GM20431 (cell line): ENCODE data around the gene PIM3.

Experiments used
- in situ Hi-C: fragments of 300-500 bp; cut with MseI, MboI; formaldehyde crosslinking; loops from one replicate; pipeline ENCODE4 v1.15.0; 2020; ENCODE audit warnings: low sequenced_read_pairs; ENCODE audit not compliant: unreplicated experiment

Gene PIM3

DNA sequence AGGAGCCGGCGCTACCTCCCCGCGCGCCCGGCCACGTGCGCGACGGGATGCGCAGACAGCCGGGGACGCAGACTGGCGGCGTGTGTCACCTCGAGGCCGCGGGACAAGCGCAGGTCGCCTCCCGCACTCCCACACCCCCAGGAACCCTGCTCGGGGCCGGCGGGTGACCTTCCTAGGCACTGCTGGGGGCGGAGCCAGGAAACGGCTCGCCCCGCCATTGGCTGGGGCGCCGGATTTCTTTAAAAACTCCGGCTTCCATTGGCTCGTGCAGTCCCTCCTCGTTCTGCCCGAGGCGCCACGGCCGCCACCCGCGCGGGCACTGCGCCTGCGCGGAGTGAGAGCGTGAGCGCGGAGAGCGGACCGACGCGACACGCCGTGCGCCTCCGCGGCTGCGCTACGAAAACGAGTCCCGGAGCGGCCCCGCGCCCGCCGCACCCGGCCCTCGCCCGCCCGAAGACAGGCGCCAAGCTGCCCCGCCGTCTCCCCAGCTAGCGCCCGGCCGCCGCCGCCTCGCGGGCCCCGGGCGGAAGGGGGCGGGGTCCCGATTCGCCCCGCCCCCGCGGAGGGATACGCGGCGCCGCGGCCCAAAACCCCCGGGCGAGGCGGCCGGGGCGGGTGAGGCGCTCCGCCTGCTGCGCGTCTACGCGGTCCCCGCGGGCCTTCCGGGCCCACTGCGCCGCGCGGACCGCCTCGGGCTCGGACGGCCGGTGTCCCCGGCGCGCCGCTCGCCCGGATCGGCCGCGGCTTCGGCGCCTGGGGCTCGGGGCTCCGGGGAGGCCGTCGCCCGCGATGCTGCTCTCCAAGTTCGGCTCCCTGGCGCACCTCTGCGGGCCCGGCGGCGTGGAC is at the start of gene PIM3:
Gene PIM3 (plus strand): TSS at position 614 of the 846 bp plus-strand sequence. CDS start 176 bp downstream, at position 790.
- in situ Hi-C loops: no loop called here

DNA sequence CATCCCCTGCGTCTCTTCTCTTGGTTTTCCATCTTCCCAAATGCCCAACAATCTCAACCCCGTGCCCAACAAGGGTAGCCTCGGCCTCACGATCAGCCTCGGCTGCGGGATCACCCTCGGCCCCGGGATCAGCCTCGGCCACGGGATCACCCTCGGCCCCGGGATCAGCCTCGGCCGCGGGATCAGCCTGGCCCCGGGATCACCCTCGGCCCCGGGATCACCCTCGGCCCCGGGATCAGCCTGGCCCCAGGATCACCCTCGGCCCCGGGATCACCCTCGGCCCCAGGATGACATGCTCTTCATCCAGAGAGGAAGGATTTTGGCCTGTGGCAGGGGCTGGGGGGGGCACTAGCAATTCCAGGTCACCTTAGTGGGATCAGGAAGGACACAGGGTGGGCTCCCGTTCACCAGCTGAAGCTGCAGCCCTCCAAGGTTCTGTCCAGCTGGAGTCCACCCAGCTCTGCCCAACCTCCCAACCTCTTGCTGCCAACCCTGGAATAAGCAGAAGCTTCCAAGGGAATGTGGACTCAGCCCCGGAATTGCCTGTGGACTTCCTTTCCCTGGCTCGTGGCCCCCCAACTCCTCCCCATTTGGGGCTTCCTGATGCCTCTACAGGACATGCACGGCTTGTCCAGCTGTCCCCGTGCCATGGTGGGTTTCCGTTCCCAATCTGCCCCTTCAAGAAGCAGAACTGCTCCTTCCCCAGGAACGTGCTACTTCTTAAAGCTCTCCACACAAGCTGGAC is 48.5 kb upstream of the PIM3 start:
- in situ Hi-C loops: no loop called here

DNA sequence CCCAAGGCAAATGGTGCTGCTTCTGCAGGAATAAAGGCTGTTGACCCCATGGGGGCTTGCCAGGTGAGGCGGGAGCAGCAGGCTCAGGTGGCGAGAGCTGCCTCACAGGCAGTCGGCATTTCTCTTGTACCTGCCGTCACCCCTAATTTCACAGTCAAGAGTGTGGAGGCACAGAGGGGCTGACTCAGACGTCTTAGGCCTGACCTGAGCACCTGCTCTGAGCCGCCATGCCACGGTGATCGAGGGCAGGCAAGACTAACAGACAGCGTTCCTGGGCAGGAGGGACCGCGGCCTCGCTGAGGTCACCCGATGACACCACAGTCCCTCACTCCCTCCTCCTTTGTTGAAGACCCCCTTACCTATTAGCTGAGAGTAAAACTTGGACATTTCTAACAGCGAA is 47.5 kb upstream of the PIM3 start:
- in situ Hi-C loops: no loop called here

DNA sequence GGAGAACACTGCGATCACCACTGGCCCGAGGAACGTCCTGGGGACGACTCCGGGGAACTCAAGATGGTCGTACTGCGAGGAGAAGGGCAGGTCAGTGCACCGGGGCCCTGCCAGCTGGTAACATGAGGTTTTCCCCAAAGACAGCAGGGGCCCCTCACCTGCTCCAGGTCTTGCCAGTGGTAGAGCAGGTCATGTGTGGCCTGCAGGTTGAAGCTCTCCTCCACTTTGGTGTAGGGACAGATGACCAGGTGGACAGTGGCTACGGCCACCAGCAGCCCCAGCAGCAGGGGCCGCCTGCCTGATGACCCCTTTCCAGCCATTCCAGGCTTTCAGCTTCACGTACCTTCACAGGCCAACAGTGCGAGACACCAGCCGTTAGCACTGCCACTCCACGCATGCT is 47.1 kb upstream of the PIM3 start:
- in situ Hi-C loops: no loop called here

DNA sequence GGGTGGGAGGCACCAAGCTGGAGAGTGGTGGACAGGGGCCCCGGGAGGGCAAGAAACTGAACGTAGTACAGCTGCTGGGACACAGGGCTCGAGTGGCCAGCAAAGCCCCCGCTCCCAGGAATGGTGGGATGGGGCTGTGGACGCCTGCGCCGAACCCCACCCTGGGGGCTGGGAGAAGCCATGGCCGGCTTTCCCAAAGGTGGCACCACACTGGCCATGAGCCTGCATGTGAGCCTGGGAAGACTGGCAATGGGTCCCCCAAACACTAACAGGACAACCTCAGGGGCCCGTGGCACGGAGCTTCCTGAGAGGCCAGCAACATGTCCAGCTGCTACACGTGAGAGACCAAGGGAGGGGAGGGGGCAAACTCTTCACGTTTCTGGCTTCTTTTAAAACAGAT is 46.3 kb upstream of the PIM3 start:
- in situ Hi-C loops: no loop called here

DNA sequence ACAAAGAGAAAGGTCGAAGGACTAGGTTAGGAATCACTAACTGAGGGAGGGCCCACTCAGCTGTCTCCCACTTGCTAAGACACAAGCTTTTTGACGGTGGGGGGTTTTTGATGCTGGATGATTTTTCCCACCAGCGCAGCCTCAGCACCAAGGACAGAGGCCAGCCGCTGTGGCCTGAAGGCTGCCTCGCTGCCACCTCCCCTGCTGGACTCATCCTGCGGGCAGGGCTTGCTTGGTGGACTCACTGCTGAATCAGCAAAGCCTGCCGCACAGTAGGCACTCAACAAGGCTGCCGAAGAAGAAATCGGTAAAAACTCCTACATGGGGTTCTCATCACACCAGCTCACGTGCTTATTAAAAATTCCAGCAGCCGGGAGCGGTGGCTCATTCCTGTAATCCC is 45.0 kb upstream of the PIM3 start:
- in situ Hi-C loops: no loop called here

DNA sequence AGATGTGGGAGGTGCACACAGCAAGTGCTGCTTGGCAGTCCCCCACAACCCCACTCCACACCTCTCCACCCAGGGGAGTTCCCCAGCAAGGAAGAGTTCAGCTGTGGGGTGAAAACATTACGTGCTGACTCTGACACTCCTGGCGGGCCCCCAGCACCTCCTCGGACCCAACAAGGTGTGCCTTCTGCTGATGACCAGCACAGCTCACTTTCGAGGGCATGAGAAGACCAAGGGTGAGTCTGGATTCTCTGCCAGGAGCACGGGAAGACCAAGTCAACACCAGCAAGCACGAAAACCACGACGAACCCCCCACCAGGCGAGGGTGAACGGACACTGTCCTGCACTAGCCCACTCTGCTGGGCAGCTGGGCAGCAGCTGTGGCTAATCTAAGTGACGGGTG is 43.7 kb upstream of the PIM3 start:
- in situ Hi-C loops: no loop called here

DNA sequence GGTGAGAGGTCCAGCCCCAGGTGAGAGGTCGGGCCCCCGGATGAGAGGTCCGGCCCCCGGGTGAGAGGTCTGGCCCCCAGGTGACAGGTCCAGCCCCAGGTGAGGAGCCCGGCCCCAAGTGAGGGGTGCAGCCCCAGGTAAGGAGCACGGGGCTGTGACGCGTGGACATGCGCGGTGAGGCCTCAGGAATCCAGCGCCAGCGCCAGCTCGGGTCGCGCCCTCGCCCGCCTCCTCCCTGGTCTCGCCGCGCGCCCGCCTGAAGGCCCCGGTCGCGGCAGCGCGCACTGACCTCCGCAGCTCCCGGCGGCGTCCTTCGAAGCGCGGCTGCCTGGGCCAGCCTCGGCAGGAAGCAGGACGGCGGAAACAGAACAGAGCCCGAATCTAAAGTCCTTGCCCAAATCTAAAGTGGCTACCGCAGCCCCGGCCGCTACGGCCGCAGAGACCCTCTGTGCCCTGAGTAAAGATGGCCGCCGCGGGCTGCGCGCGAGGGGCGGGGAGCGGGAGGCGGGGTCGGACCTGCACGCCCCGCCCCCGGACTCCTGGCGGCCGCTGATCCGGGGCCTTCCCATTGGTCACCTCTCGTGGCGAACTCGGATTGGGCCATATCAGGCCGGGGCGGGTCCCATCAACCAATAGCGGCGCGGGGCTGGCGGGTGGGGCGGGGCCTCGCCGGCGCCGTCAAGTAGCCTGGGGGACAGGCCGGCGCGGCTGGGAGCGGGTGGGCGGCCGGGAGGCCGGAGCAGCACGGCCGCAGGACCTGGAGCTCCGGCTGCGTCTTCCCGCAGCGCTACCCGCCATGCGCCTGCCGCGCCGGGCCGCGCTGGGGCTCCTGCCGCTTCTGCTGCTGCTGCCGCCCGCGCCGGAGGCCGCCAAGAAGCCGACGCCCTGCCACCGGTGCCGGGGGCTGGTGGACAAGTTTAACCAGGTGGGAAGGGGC is 42.3 kb upstream of the PIM3 start, which contains the start of the genes ALG12 and CRELD2:
Gene ALG12 (minus strand): TSS at position 465 of the 937 bp plus-strand sequence. CDS start 4,673 bp downstream, outside the sequence.
Gene CRELD2 (plus strand): TSS at position 661 of the 937 bp plus-strand sequence. CDS start 136 bp downstream, at position 797.
- in situ Hi-C loops: no loop called here

DNA sequence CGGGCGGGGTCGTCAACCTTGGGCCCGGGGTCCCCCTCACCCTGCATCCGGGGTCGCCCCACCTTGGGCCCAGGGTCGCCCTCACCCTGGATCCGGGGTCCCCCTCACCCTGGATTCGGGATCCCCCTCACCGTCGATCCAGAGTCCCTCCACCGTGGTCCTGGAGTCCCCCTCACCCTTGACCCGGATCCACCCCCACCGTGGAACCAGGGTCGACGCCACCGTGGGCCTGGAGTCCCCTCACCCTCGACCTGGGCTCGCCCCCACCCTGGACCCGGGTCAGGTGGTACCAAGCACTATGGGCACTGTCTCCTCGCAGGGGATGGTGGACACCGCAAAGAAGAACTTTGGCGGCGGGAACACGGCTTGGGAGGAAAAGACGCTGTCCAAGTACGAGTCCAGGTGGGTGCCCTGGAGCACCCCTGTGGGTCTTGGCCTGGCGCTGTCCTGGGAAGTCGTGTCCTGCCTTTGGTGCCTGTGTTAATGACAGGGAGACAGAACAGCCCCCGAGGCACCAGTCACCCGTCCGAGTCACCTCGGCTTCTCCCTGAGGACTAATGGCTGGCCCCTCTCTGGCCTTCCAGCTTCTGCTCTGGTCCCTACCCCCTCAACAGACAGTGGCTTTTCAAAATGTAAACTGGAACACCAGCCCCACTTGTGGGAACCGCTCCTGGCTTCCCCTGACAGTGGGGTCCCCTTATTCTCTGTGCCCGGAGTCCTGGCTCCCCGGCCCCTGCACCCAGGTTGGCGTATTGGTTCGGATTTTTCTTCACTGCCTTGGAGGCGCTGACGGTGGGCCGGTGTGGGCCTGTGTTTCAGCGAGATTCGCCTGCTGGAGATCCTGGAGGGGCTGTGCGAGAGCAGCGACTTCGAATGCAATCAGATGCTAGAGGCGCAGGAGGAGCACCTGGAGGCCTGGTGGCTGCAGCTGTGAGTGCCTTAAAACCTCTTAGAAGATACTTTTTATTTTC is 41.4 kb upstream of the PIM3 start:
- in situ Hi-C loops: no loop called here

DNA sequence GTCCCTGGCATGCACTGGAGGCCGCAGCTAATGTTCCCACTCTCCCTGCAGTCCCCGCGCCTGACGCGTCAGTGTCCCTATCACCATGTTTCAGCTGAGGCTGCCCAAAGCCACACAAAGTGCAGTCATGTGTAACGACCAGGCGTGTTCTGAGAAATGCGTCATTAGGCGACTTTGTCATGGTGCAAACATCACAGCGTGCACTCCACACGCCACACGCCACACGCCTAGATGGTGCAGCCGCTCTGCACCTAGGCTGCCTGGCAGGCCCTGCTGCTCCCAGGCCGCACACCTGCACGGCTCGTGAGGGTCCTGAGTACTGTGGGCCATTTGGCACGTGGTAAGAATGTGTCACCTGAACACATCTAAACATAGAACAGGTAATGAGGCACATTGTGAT is 39.7 kb upstream of the PIM3 start:
- in situ Hi-C loops: no loop called here

DNA sequence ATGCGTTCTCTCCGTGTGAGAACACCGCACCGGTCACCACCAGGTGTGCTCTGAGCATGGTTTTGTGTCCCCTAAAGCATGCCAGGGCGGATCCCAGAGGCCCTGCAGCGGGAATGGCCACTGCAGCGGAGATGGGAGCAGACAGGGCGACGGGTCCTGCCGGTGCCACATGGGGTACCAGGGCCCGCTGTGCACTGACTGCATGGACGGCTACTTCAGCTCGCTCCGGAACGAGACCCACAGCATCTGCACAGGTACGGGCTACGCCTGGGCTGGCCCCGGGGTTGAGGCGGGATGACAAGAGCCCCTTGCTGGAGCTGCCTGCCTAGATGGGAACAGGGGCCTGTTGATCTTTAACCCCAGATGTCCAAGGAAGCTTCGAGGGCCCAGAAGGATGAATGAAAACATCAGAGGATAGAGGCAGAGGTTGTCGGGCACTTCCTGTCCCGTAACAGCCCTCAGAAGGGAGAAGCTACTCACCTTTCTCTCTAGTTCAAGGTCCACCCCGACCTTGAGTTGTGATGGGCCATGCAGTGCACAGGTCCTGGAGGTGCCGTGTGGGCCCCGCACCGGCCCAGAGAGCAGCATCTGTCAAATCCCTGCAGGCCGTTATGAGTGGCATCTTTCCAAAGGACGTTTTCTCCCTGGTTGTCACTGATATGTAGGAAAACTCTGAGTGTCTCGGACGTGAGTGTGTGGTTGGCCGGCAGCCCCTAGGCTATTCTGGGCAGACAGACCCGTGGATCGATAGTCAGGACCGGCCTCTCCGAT is 38.9 kb upstream of the PIM3 start:
- in situ Hi-C loops: no loop called here

DNA sequence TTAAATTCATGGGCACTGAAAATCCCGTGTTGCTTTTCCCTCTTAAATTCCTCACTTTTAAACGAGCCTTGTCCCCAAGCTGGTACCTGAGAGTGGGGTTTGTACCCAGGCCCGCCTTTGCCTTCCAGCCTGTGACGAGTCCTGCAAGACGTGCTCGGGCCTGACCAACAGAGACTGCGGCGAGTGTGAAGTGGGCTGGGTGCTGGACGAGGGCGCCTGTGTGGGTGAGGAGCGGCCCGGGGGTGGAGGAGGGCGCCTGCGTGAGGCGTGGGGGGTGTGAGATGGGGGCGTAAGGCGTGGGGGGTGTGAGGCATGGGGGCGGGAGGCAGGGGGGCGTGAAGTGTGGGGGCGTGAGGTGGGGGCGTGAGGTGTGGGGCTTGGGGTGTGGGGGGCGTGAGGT is 38.1 kb upstream of the PIM3 start:
- in situ Hi-C loops: no loop called here

DNA sequence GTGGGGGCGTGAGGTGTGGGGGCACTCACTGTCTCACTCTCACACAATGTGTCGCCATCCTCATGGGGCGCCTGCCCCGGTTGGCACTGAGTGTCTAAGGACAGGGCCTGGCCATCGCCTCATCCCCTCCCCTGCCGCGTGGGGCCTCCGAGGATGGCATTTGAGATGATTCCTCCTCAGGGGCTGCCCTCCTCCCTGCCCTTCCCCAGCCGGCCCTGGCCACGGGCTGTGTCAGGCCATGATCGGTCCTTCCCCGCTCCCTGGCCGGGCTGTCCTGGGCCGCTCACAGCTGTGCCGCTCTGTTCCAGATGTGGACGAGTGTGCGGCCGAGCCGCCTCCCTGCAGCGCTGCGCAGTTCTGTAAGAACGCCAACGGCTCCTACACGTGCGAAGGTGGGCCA is 37.6 kb upstream of the PIM3 start:
- in situ Hi-C loops: no loop called here

DNA sequence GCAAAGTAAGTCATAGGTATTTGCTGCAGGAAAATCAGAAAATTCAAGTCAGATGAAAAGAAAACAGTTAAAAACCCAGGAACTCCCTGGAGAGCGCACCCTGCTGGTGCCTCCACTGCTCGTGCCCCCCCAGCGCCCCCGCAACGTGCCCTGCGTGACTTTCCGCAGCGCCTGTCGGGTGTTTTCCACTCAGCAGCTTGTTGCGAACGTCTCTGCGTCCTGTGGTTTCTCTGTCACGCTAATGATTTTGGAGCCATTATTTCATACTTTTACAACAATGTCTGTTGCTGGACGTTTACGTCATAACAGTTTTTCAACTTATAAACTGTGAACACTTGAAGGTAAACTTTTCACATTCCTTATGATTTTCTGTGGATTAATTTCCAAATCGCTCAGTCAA is 37.1 kb upstream of the PIM3 start:
- in situ Hi-C loops: no loop called here

DNA sequence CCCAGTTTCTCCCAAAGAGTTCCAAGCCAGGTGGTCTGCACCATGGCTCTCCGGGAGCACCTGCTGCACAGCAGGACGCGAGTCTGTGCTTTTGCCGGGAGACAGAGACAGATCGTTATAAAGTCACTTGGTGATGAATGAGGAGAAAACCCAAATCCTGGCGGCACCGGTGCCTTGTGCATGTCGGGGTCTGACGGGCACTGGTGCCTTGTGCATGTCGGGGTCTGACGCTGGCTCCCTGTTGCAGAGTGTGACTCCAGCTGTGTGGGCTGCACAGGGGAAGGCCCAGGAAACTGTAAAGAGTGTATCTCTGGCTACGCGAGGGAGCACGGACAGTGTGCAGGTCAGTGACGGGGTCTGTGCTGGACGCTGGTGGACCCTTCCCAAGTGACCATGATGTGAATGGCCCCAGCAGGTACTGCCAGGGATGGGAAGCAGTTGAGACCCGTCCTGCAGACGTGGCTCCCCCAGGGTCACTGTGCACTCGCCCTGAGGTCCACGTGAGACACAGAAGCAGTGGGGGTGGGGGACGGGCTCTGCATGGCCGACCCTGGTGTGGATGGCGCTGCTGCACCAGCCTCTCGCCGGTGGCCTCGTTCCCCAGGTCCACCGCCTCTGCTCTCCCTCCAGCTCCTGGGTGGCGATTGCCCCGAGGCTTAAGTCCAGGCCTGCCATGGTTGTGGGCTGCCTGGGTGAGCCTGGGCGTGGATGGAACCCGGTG is 36.3 kb upstream of the PIM3 start:
- in situ Hi-C loops: no loop called here

DNA sequence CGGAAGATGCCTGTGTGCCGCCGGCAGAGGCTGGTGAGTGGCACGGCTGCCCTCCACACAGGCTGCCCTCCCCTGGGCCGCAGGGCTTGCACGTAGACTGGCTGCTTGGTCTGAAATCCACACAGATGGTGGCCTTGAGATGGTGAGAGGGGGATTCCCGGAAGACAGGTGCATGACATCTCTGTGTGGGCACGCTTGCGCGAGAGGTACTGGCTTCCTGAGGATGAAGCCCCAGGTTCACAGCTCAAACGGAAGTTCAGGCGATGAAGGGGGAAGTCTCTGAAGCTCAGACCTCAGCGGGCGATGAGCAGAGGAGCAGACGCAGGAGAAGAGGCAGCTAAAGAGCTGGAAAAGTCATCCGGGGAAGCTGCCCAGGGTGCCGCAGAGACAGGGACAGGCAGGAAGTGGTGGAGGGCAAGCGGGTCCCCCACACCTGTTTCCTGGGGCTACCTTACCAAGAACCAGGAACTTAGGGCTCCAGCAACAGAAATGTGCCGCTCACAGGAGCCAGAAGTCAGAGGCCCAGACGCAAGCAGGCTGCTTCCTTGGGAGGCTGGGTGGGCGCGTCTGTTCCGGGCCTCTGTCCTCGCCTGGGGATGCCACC is 34.9 kb upstream of the PIM3 start:
- in situ Hi-C loops: no loop called here

DNA sequence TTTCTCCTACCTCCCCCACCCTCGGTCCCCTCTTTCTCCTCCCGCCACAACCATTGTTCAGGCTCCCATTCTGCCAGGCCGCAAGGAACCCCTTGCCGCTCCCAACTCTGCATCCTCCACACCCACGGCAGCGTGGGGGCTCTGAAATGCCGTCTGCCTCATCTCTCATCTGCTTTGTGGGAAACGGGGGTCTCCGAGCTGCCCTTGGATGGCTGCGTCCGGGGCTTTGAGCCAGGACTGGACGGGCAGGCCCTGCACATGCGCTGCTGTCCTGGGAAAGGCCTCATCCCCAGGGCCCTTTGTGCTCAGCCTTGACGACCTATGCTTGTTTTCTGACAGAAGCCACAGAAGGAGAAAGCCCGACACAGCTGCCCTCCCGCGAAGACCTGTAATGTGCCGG is 33.7 kb upstream of the PIM3 start:
- in situ Hi-C loops: no loop called here
